ENCODE data around the gene DMBT1. TPM values are rescaled to one million over a fixed set of nuclear protein-coding genes. Genes with fewer than 3 reads are reported as not detected.

DMBT1 gene
- total and polyA plus RNA-seq, 10 of the 15 experiments (the other 5 are each of a cell fraction or from before 2014, with no cell fraction given): under 0.01 to 0.13 (median 0.03) TPM; not detected in 5

DNA sequence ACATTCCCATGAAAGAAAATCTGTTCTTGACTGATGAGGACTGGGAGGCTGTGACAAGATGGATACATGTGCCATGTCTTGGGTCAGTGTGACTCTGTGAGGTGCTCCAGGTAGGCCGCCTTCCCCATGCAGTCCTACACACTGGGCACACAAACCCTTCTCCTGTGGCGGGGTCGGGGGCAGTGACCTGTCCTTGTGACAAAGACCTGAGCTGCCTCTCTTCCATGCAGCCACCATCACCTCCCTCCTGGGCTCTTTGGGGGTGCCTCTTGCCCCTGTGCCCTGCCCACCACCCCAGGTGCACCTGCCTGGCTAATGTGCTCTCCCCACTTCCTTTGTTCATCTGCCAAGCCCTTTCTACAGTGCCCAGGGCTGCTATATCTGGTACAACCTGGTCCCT, 35.7 kb upstream of the DMBT1 start (continued):
- TF ChIP-seq, protein P1, sequence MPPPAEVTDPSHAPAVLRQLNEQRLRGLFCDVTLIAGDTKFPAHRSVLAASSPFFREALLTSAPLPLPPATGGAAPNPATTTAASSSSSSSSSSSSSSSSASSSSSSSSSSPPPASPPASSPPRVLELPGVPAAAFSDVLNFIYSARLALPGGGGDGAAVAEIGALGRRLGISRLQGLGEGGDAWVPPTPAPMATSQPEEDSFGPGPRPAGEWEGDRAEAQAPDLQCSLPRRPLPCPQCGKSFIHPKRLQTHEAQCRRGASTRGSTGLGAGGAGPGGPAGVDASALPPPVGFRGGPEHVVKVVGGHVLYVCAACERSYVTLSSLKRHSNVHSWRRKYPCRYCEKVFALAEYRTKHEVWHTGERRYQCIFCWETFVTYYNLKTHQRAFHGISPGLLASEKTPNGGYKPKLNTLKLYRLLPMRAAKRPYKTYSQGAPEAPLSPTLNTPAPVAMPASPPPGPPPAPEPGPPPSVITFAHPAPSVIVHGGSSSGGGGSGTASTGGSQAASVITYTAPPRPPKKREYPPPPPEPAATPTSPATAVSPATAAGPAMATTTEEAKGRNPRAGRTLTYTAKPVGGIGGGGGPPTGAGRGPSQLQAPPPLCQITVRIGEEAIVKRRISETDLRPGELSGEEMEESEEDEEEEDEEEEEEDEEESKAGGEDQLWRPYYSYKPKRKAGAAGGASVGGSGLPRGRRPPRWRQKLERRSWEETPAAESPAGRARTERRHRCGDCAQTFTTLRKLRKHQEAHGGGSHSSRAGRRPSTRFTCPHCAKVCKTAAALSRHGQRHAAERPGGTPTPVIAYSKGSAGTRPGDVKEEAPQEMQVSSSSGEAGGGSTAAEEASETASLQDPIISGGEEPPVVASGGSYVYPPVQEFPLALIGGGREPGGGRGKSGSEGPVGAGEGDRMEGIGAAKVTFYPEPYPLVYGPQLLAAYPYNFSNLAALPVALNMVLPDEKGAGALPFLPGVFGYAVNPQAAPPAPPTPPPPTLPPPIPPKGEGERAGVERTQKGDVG (CRISPR knock-in tag; IDR thresholded peaks at IDR 0.05): no peak
- TF ChIP-seq, protein P2, sequence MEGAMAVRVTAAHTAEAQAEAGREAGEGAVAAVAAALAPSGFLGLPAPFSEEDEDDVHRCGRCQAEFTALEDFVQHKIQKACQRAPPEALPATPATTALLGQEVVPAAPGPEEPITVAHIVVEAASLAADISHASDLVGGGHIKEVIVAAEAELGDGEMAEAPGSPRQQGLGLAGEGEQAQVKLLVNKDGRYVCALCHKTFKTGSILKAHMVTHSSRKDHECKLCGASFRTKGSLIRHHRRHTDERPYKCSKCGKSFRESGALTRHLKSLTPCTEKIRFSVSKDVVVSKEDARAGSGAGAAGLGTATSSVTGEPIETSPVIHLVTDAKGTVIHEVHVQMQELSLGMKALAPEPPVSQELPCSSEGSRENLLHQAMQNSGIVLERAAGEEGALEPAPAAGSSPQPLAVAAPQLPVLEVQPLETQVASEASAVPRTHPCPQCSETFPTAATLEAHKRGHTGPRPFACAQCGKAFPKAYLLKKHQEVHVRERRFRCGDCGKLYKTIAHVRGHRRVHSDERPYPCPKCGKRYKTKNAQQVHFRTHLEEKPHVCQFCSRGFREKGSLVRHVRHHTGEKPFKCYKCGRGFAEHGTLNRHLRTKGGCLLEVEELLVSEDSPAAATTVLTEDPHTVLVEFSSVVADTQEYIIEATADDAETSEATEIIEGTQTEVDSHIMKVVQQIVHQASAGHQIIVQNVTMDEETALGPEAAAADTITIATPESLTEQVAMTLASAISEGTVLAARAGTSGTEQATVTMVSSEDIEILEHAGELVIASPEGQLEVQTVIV (IDR thresholded peaks at IDR 0.05; ENCODE audit: borderline replicate concordance, partially characterized antibody): no peak
- TF ChIP-seq, protein P3, sequence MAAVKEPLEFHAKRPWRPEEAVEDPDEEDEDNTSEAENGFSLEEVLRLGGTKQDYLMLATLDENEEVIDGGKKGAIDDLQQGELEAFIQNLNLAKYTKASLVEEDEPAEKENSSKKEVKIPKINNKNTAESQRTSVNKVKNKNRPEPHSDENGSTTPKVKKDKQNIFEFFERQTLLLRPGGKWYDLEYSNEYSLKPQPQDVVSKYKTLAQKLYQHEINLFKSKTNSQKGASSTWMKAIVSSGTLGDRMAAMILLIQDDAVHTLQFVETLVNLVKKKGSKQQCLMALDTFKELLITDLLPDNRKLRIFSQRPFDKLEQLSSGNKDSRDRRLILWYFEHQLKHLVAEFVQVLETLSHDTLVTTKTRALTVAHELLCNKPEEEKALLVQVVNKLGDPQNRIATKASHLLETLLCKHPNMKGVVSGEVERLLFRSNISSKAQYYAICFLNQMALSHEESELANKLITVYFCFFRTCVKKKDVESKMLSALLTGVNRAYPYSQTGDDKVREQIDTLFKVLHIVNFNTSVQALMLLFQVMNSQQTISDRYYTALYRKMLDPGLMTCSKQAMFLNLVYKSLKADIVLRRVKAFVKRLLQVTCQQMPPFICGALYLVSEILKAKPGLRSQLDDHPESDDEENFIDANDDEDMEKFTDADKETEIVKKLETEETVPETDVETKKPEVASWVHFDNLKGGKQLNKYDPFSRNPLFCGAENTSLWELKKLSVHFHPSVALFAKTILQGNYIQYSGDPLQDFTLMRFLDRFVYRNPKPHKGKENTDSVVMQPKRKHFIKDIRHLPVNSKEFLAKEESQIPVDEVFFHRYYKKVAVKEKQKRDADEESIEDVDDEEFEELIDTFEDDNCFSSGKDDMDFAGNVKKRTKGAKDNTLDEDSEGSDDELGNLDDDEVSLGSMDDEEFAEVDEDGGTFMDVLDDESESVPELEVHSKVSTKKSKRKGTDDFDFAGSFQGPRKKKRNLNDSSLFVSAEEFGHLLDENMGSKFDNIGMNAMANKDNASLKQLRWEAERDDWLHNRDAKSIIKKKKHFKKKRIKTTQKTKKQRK (IDR thresholded peaks at IDR 0.05; ENCODE audit: low read depth, low read length): no peak
- no peak for TF ChIP-seq KAT2A (conservative IDR thresholded peaks at IDR 0.05; ENCODE audit: control insufficient read depth, low read depth, low read length)
- TF ChIP-seq, protein P4, sequence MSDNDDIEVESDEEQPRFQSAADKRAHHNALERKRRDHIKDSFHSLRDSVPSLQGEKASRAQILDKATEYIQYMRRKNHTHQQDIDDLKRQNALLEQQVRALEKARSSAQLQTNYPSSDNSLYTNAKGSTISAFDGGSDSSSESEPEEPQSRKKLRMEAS (IDR thresholded peaks at IDR 0.05; ENCODE audit: low read depth, low read length): no peak
- no peak for TF ChIP-seq SIN3A (IDR thresholded peaks at IDR 0.05; ENCODE audit: low read depth, low read length)

Data from GM12878 (cell line).